Liver (tissue), 9 donors: ENCODE results near the gene TXK. TPM values are rescaled to one million over a fixed set of nuclear protein-coding genes. Genes with fewer than 3 reads are reported as not detected.

Experiments
- DNase-seq: peaks from one replicate; pipeline ENCODE4 v3.0.0-alpha.2; 2017; ENCODE audit warnings: low spot score
- H3K27ac ChIP-seq, 2 donors: one replicate each; pipeline ENCODE4 v1.7.0; 2013; ENCODE audit warnings: inconsistent platforms in 2 of 2, low read length in 2 of 2, control low read depth in 1 of 2, low read depth in 1 of 2, mild to moderate bottlenecking in 1 of 2
- H3K27me3 ChIP-seq, 4 donors: one replicate each; pipeline versions ENCODE4 v1.6.1 to v1.7.0; 2013; ENCODE audit warnings: low read length in 3 of 4, inconsistent platforms in 1 of 4, mild to moderate bottlenecking in 1 of 4, moderate library complexity in 1 of 4; ENCODE audit not compliant: control insufficient read depth in 4 of 4, insufficient read depth in 4 of 4
- H3K36me3 ChIP-seq, 4 donors: one replicate each; pipeline versions ENCODE4 v1.6.1 to v1.7.0; 2013; ENCODE audit warnings: low read length in 3 of 4, mild to moderate bottlenecking in 3 of 4, low read depth in 1 of 4, moderate library complexity in 1 of 4; ENCODE audit not compliant: control insufficient read depth in 4 of 4, insufficient read depth in 3 of 4
- H3K4me1 ChIP-seq, 4 donors: one replicate each; pipeline versions ENCODE4 v1.6.1 to v1.7.0; 2013; ENCODE audit warnings: low read length in 3 of 4, mild to moderate bottlenecking in 3 of 4, moderate library complexity in 1 of 4; ENCODE audit not compliant: control insufficient read depth in 4 of 4, insufficient read depth in 4 of 4
- H3K4me3 ChIP-seq, 3 donors: one replicate each; pipeline versions ENCODE4 v1.6.1 to v1.7.0; 2013; ENCODE audit warnings: low read length in 3 of 3, control low read depth in 1 of 3, low read depth in 1 of 3, mild to moderate bottlenecking in 1 of 3
- H3K9ac ChIP-seq, 2 donors: one replicate each; pipeline ENCODE4 v1.7.0; 2013; ENCODE audit warnings: low read length in 2 of 2, mild to moderate bottlenecking in 2 of 2, moderate library complexity in 2 of 2, control low read depth in 1 of 2, low read depth in 1 of 2
- H3K9me3 ChIP-seq, 4 donors: one replicate each; pipeline versions ENCODE4 v1.6.1 to v1.7.0; 2013; ENCODE audit warnings: low read length in 3 of 4; ENCODE audit not compliant: control insufficient read depth in 4 of 4
- ATF3 ChIP-seq: IDR thresholded peaks from 2 replicates; pipeline ENCODE4 v1.6.1; 2016; ENCODE audit warnings: antibody characterized with exemption
- CTCF ChIP-seq: fragments of 150-350 bp; IDR thresholded peaks from 2 replicates; pipeline ENCODE4 v1.5.1; 2017; ENCODE audit warnings: improper control_type of control experiment, low read depth, low read length; ENCODE audit not compliant: missing input control
- EGR1 ChIP-seq, 2 donors: IDR thresholded peaks; 2 replicates each; pipeline ENCODE4 v1.6.1; 2016 to 2018; ENCODE audit warnings: antibody characterized with exemption in 2 of 2, low read depth in 2 of 2
- FOXA1 ChIP-seq: IDR thresholded peaks from 2 replicates; pipeline ENCODE4 v1.6.1; 2016; ENCODE audit warnings: antibody characterized with exemption
- FOXA2 ChIP-seq: IDR thresholded peaks from 2 replicates; pipeline ENCODE4 v1.6.1; 2016; ENCODE audit warnings: antibody characterized with exemption
- GABPA ChIP-seq, 2 donors: IDR thresholded peaks in 1 of 2; conservative IDR thresholded peaks in 1 of 2; 2 replicates each; pipeline ENCODE4 v1.6.1; 2016; ENCODE audit warnings: antibody characterized with exemption in 2 of 2, mild to moderate bottlenecking in 1 of 2, moderate library complexity in 1 of 2
- HNF4A ChIP-seq, 2 donors: conservative IDR thresholded peaks; 2 replicates each; pipeline ENCODE4 v1.6.1; 2016; ENCODE audit warnings: antibody characterized with exemption in 2 of 2, mild to moderate bottlenecking in 2 of 2
- HNF4G ChIP-seq: IDR thresholded peaks from 2 replicates; pipeline ENCODE4 v1.6.1; 2016; ENCODE audit warnings: antibody characterized with exemption
- JUND ChIP-seq, 2 donors: IDR thresholded peaks; 2 replicates each; pipeline ENCODE4 v1.6.1; 2016; ENCODE audit warnings: antibody characterized with exemption in 2 of 2
- MAX ChIP-seq: IDR thresholded peaks from 2 replicates; pipeline ENCODE4 v1.6.1; 2016; ENCODE audit warnings: antibody characterized with exemption
- NR2F2 ChIP-seq: IDR thresholded peaks from 2 replicates; pipeline ENCODE4 v1.6.1; 2016; ENCODE audit warnings: antibody characterized with exemption
- RAD21 ChIP-seq, 2 donors: IDR thresholded peaks; 2 replicates each; pipeline ENCODE4 v1.6.1; 2016; ENCODE audit warnings: antibody characterized with exemption in 2 of 2, mild to moderate bottlenecking in 2 of 2
- RXRA ChIP-seq, 2 donors: IDR thresholded peaks; 2 replicates each; pipeline ENCODE4 v1.6.1; 2017 to 2018; ENCODE audit warnings: antibody characterized with exemption in 2 of 2, mild to moderate bottlenecking in 1 of 2
- SP1 ChIP-seq: IDR thresholded peaks from 2 replicates; pipeline ENCODE4 v1.6.1; 2018; ENCODE audit warnings: antibody characterized with exemption, mild to moderate bottlenecking
- TAF1 ChIP-seq: conservative IDR thresholded peaks from 2 replicates; pipeline ENCODE4 v1.6.1; 2016; ENCODE audit warnings: antibody characterized with exemption, mild to moderate bottlenecking
- YY1 ChIP-seq: IDR thresholded peaks from 2 replicates; pipeline ENCODE4 v1.6.1; 2016; ENCODE audit warnings: antibody characterized with exemption, mild to moderate bottlenecking
- WGBS: extraction: QIAGEN DNeasy Blood & Tissue Kit; methylation state at CpG from one replicate; pipeline ENCODE4 v1.1.7; 2013; 5-methylcytosine and 5-hydroxymethylcytosine counted together
- polyA plus RNA-seq, 2 donors: library from polyadenylated mRNA; stranded (reverse) in 1 of 2; unstranded in 1 of 2; fragments of 200-250 nt in 1 of 2; fragments of >200 nt in 1 of 2; fragmentation: Nextera tagmentation in 1 of 2; extraction: Ambion mirVana in 1 of 2; gene quantifications; one replicate each; pipeline versions ENCODE4 v1.2.1 to v1.2.3, GENCODE V29; 2013 to 2015
- total RNA-seq, 2 donors: library from RNA; depleted of rRNA; stranded (reverse); fragments of >200 nt; gene quantifications; one replicate each; pipeline ENCODE4 v1.2.3, GENCODE V29; 2014
- TF ChIP-seq, protein P1 (sequence below): IDR thresholded peaks from 2 replicates; pipeline ENCODE4 v1.6.1; 2016; ENCODE audit warnings: antibody characterized with exemption, mild to moderate bottlenecking
- TF ChIP-seq, protein P2 (sequence below): IDR thresholded peaks from 2 replicates; pipeline ENCODE4 v1.6.1; 2016; ENCODE audit warnings: antibody characterized with exemption
- donor health status: healthy.
- donor health status: healthy.
- donor health status: healthy.
- donor health status: healthy.
- donor health status: healthy.

Gene TXK
- total and polyA plus RNA-seq, 4 donors: 0.43 to 4.9 (median 1.4) TPM

DNA sequence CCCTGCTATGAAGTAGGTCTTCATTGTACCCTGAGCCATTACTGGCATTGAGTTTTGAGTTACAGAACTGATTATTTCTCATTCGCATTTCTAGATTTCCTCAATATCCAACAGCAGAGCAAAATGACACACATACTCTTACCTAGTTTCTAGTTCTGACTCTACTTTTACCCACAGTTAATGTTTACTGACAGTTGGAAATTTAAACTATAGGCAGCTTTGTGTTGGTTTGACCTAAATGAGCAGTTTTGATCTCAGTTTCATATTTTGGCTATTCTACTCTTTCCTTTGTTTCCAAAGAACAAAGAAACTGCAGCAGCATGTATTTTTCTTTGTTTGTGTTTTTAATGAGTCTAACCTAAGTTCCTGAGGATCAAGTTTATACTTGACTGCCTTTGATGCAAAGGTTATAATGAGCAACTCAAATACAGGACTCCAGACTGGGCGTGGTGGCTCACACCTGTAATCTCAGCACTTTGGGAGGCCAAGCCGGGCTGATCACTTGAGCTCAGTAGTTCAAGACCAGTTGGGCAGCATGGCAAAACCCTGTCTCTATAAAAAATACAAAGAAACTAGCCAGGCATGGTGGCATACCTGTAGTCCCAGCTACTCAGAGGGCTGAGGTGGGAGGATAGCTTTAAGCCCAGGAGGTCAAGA, 30.4 kb downstream of the TXK start:
- no peak for DNase-seq
- no peak for TF ChIP-seq FOXA2
- TF ChIP-seq HNF4A (conservative IDR thresholded peaks at IDR 0.05): no peak
- no peak for TF ChIP-seq MAX
- no peak for TF ChIP-seq TAF1
- TF ChIP-seq, protein P1, sequence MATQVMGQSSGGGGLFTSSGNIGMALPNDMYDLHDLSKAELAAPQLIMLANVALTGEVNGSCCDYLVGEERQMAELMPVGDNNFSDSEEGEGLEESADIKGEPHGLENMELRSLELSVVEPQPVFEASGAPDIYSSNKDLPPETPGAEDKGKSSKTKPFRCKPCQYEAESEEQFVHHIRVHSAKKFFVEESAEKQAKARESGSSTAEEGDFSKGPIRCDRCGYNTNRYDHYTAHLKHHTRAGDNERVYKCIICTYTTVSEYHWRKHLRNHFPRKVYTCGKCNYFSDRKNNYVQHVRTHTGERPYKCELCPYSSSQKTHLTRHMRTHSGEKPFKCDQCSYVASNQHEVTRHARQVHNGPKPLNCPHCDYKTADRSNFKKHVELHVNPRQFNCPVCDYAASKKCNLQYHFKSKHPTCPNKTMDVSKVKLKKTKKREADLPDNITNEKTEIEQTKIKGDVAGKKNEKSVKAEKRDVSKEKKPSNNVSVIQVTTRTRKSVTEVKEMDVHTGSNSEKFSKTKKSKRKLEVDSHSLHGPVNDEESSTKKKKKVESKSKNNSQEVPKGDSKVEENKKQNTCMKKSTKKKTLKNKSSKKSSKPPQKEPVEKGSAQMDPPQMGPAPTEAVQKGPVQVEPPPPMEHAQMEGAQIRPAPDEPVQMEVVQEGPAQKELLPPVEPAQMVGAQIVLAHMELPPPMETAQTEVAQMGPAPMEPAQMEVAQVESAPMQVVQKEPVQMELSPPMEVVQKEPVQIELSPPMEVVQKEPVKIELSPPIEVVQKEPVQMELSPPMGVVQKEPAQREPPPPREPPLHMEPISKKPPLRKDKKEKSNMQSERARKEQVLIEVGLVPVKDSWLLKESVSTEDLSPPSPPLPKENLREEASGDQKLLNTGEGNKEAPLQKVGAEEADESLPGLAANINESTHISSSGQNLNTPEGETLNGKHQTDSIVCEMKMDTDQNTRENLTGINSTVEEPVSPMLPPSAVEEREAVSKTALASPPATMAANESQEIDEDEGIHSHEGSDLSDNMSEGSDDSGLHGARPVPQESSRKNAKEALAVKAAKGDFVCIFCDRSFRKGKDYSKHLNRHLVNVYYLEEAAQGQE: no peak
- no peak for TF ChIP-seq CTCF
- no peak for TF ChIP-seq RAD21 (IDR thresholded peaks at IDR 0.05)
- TF ChIP-seq, protein P2, sequence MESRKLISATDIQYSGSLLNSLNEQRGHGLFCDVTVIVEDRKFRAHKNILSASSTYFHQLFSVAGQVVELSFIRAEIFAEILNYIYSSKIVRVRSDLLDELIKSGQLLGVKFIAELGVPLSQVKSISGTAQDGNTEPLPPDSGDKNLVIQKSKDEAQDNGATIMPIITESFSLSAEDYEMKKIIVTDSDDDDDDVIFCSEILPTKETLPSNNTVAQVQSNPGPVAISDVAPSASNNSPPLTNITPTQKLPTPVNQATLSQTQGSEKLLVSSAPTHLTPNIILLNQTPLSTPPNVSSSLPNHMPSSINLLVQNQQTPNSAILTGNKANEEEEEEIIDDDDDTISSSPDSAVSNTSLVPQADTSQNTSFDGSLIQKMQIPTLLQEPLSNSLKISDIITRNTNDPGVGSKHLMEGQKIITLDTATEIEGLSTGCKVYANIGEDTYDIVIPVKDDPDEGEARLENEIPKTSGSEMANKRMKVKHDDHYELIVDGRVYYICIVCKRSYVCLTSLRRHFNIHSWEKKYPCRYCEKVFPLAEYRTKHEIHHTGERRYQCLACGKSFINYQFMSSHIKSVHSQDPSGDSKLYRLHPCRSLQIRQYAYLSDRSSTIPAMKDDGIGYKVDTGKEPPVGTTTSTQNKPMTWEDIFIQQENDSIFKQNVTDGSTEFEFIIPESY: no peak
- no peak for TF ChIP-seq NR2F2
- no peak for TF ChIP-seq RXRA (IDR thresholded peaks at IDR 0.05)
- no peak for TF ChIP-seq SP1
- TF ChIP-seq JUND (IDR thresholded peaks at IDR 0.05): no peak
- no peak for TF ChIP-seq HNF4G
- TF ChIP-seq ATF3: no peak
- no peak for TF ChIP-seq FOXA1
- TF ChIP-seq YY1: no peak
- TF ChIP-seq GABPA (IDR thresholded peaks at IDR 0.05 in 1 of 2, conservative IDR thresholded peaks at IDR 0.05 in 1 of 2): no peak
- no peak for TF ChIP-seq EGR1 (IDR thresholded peaks at IDR 0.05; ENCODE audit: low read depth in 2 of 2)
- WGBS: 79% methylated on average over 3 of the region's 3 CpGs

More for the DNA sequence above, 30.4 kb downstream of the TXK start:
- no peak overlapping the region for H3K27ac ChIP-seq
- peaks cover 0 to 6% (median 5%) of the 10 kb centered on the region in 4 donors for H3K4me1 ChIP-seq
- no peaks in the 10 kb centered on the region for H3K27me3 ChIP-seq
- H3K36me3 ChIP-seq: no peaks in the 10 kb centered on the region
- no peak overlapping the region for H3K9ac ChIP-seq
- H3K4me3 ChIP-seq: no peak overlapping the region
- H3K9me3 ChIP-seq: no peaks in the 10 kb centered on the region
